Fibroblast of skin of right quadriceps (primary cell): ENCODE data around the gene VSIG10.
"Not testable (repeated sequence)": the region's sequence is repeated elsewhere in the genome, so short reads cannot be mapped to it uniquely, and the experiment has no call there.

Experiments
- DNase-seq: peaks from one replicate; pipeline ENCODE4 v3.0.0-alpha.2; 2013

The VSIG10 gene

DNA sequence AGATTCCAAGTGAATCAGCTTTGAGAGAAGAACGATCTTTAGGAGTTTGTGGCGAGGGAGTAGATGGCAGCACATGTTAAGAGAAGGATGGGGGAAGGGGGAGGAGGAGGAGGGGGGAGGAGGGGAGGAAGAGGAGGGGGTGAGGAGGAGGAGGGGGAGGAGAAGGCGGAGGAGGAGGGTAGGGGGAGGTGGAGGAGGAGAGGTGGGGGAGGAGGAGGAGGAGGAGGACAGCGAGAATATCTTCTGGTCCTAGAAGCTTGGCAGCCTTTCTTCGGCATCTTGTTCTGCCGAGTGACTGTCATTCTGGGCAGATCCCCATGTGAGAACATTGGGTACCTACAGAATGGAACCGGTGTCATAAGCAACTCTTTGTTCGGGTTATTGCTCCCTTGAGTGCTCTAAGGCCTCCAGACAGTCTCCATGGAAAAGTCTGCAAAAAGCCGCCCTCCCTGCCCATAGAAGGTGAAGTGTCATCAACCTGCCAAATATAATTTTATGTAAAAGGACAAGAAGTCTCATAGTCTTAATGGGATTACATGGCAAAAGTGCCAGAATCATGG, 80.4 kb downstream of the VSIG10 start:
- DNase-seq, result no peak

DNA sequence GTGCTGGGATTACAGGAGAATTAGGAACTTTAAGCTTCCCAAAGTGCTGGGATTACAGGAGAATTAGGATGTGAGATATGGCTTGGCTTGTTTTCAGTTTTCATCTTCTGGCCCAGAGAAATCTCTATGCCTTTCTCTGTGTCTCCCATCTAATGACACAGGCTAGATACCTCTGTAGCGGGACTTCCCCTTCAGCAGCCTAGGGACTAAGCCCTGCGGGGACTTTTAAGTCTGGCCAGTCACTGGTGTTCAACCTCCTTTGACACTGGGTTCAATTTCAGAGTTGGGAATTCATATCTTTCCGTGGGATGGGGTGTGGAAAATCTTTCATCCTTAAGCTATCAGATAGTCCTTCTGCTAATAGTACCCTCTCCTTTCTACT, 81.1 kb downstream of the VSIG10 start:
- DNase-seq, result no peak

DNA sequence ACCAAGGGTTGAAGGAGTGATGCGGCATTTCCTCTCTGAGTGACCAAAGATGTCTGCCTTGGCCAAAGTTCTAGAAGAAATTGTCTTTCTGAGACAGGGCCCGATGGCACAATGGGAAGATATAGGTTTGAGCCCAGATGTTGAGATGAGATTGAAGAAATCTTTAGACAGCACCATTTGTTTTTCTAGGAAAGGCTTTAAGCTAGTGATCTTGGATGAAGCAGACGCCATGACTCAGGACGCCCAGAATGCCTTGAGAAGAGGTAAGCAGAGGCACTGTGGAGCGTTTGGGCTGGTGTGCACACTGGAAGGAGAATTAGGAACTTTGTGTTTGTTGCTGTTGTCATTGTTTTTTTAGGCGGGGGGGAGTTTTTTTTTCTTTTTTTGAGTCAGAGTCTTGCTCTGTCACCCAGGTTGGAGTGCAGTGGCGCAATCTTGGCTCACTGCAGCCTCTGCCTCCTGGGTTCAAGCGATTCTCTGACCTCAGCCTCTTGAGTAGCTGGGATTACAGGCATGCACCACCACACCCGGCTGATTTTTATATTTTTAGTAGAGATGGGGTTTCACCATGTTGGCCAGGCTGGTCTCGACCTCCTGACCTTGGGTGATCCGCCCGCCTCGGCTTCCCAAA, 81.6 kb downstream of the VSIG10 start:
- not testable (repeated sequence) for DNase-seq

DNA sequence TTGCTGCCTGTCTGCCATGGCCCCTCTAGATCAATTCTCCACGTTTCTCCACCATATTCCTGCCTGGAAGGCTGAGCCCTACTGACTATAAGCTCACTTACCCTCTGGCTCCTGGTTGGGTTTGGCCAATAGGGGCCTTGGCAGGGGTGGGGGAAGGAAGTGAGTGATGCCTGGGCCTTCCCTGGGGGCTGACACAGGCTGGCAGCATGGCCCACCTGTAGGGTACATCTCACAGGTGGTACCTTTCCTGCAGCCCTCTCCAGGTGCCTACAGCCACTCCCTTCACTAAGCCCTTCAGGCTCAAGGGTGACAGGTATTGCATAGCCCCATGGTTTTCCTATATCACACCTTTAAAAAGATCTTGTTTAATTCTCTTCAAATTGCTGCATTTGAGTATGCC, 83.8 kb downstream of the VSIG10 start:
- no peak for DNase-seq

DNA sequence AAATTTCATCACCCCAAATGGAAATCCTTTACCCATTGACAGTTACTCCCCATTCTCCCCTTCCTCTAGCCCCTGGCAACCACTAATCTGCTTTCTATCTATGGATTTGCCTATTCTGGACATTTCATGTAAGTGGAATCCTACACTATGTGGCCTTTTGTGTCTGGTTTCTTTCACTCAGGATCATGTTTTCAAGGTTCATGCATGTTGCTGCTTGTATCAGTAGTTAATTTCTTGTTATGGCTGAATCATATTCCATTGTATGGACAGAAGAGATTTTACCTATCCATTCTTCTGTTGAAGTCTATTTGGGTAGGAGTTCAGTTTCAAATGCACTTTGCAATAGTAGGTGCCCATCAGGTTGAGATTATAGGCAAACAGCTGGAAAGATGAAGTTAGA, 85.9 kb downstream of the VSIG10 start:
- no peak for DNase-seq

DNA sequence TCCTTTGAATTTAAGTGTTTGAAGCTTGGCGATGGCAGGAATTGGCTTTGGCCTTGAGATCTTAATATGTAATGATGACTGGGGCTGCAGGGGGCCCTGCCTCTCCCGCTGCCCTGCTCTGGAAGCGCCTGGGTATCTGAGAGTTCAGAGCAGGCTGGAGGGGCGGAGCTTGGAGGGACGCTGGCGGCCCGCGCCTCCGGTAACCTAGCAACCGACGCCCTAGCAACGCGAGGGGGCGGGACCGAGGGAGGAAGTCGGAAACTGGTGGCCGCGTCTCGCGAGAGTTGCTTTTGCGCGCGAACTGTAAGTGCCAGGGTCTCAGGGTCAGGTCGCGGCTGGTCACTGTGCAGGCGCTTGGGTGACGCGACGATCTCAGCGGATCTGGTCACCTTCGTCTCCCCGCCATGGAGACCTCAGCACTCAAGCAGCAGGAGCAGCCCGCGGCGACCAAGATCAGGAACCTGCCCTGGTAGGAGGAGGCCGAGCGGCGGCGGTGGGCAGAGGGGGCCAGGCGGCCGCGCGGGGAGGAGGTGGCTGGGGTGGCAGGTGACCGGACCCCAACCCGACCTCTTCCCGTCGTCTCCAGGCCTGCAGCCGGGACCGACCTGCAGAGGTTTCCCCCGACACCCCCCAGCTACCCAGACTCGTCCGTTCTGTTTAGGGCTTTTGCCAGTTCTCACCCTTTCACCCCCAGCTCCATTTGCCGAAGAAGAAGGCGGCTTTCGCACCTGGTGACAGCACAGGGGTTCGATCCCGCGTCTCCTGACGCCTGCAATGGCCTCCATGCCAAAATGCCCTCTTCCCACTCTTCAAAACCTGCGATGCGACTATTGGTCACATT, 87.2 kb downstream of the VSIG10 start, which contains the start of gene RFC5:
Gene RFC5, plus strand, starts transcription at position 280 of the 841 bp plus-strand sequence. Its CDS starts 125 bp downstream, at position 405.
- DNase-seq, result peak; percentile 96

- DNase-seq, result no peak
Measured at GRCh38 chr12:118015944-118016343, 87.9 kb downstream of the VSIG10 start.

GRCh38 chr12:118015306-118015705, 88.5 kb downstream of the VSIG10 start:
- DNase-seq, result no peak
